Mesendoderm (in vitro differentiated cells): ENCODE results near the gene F2RL2.

ENCODE experiments used
- DNase-seq: peaks from one replicate; pipeline ENCODE4 v3.0.0; 2013
- H2AK5ac ChIP-seq: 2 replicates; pipeline ENCODE4 v1.6.1; 2013; ENCODE audit warnings: low read length, inconsistent platforms
- H2BK120ac ChIP-seq: 2 replicates; pipeline ENCODE4 v1.6.1; 2013; ENCODE audit warnings: low read depth, mild to moderate bottlenecking, low read length, moderate library complexity, mixed read lengths
- H2BK15ac ChIP-seq: replicated peaks from 2 replicates; pipeline ENCODE4 v1.6.1; 2013; ENCODE audit warnings: low read depth, mild to moderate bottlenecking, moderate library complexity
- H2BK5ac ChIP-seq: 2 replicates; pipeline ENCODE4 v1.6.1; 2013; ENCODE audit warnings: low read length, inconsistent platforms
- H3K18ac ChIP-seq: 2 replicates; pipeline ENCODE4 v1.6.1; 2013; ENCODE audit warnings: mild to moderate bottlenecking, low read length, mixed read lengths
- H3K23ac ChIP-seq: one replicate; pipeline ENCODE4 v1.6.1; 2013; ENCODE audit warnings: low read length
- H3K27ac ChIP-seq: 2 replicates; pipeline ENCODE4 v1.5.1; 2013; ENCODE audit warnings: low read depth, mild to moderate bottlenecking, inconsistent platforms, low read length, moderate library complexity
- H3K27me3 ChIP-seq: 2 replicates; pipeline ENCODE4 v1.6.1; 2013; ENCODE audit warnings: low read length, control low read depth, mild to moderate bottlenecking, inconsistent platforms; ENCODE audit not compliant: insufficient read depth, poor library complexity
- H3K36me3 ChIP-seq: 2 replicates; pipeline ENCODE4 v1.6.1; 2013; ENCODE audit warnings: low read length, inconsistent platforms; ENCODE audit not compliant: control insufficient read depth, insufficient read depth
- H3K4ac ChIP-seq: one replicate; pipeline ENCODE4 v1.6.1; 2013; ENCODE audit warnings: low read depth, mild to moderate bottlenecking, low read length, moderate library complexity
- H3K4me1 ChIP-seq: 2 replicates; pipeline ENCODE4 v1.6.1; 2013; ENCODE audit warnings: low read depth, low read length, inconsistent platforms; ENCODE audit not compliant: control insufficient read depth
- H3K4me2 ChIP-seq: 2 replicates; pipeline ENCODE4 v1.6.1; 2013; ENCODE audit warnings: low read length
- H3K4me3 ChIP-seq: 2 replicates; pipeline ENCODE4 v1.5.1; 2013; ENCODE audit warnings: mild to moderate bottlenecking, low read length
- H3K56ac ChIP-seq: one replicate; pipeline ENCODE4 v1.6.1; 2013; ENCODE audit warnings: low read length
- H3K79me1 ChIP-seq: 2 replicates; pipeline ENCODE4 v1.6.1; 2013; ENCODE audit warnings: low read length, inconsistent platforms
- H3K79me2 ChIP-seq: 2 replicates; pipeline ENCODE4 v1.6.1; 2013; ENCODE audit warnings: mild to moderate bottlenecking, low read length; ENCODE audit not compliant: control insufficient read depth, insufficient read depth
- H3K9ac ChIP-seq: 2 replicates; pipeline ENCODE4 v1.6.1; 2013; ENCODE audit warnings: low read length, inconsistent platforms
- H4K5ac ChIP-seq: one replicate; pipeline ENCODE4 v1.6.1; 2013; ENCODE audit warnings: low read length
- H4K8ac ChIP-seq: one replicate; pipeline ENCODE4 v1.6.1; 2013; ENCODE audit warnings: low read depth, mild to moderate bottlenecking, control low read depth, low read length, moderate library complexity
- WGBS: extraction: QIAGEN DNeasy Blood & Tissue Kit; methylation state at CpG from one replicate; pipeline ENCODE4 v1.1.7; 2013; ENCODE audit warnings: low lambda C conversion rate, missing lambda C conversion rate; ENCODE audit not compliant: insufficient coverage; ENCODE audit errors: extremely low coverage; 5-methylcytosine and 5-hydroxymethylcytosine counted together

Gene F2RL2

GRCh38 chr5:76590027-76590426 is 33.2 kb downstream of the F2RL2 start:
- Histone ChIP-seq H3K79me1 (no peaks in the 10 kb centered on the region), H3K56ac (no peak overlapping the region), H2BK15ac (no peak overlapping the region), H2BK5ac (no peak overlapping the region), H3K79me2 (no peaks in the 10 kb centered on the region), H3K4me2 (no peak overlapping the region), H3K4ac (no peak overlapping the region), H3K18ac (no peak overlapping the region), H3K27me3 (no peaks in the 10 kb centered on the region), H3K4me3 (no peak overlapping the region), H3K9ac (no peak overlapping the region), H3K36me3 (no peaks in the 10 kb centered on the region), H4K5ac (no peak overlapping the region), H2AK5ac (no peak overlapping the region), H3K4me1 (no peaks in the 10 kb centered on the region), H4K8ac (no peak overlapping the region), H2BK120ac (no peak overlapping the region), H3K27ac (no peak overlapping the region), H3K23ac (no peak overlapping the region)
- no peak for DNase-seq
- no CpG with 5 or more reads among the region's 1 CpG for WGBS

GRCh38 chr5:76586531-76586930 is 36.7 kb downstream of the F2RL2 start:
- Histone ChIP-seq H3K79me1 (no peaks in the 10 kb centered on the region), H2BK120ac (no peak overlapping the region), H4K8ac (no peak overlapping the region), H3K4me1 (no peaks in the 10 kb centered on the region), H2AK5ac (no peak overlapping the region), H3K27ac (no peak overlapping the region), H3K9ac (no peak overlapping the region), H4K5ac (no peak overlapping the region), H2BK5ac (no peak overlapping the region), H3K27me3 (no peaks in the 10 kb centered on the region), H2BK15ac (no peak overlapping the region), H3K36me3 (no peaks in the 10 kb centered on the region), H3K23ac (no peak overlapping the region), H3K56ac (no peak overlapping the region), H3K79me2 (no peaks in the 10 kb centered on the region), H3K18ac (no peak overlapping the region), H3K4me3 (no peak overlapping the region), H3K4me2 (no peak overlapping the region), H3K4ac (no peak overlapping the region)
- WGBS: no CpG with 5 or more reads among the region's 4 CpGs
- DNase-seq: no peak

GRCh38 chr5:76585783-76586217 is 37.4 kb downstream of the F2RL2 start:
- no peak overlapping the region for H4K5ac ChIP-seq
- H3K9ac ChIP-seq: no peak overlapping the region
- H2AK5ac ChIP-seq: no peak overlapping the region
- H3K4me2 ChIP-seq: no peak overlapping the region
- no peaks in the 10 kb centered on the region for H3K27me3 ChIP-seq
- no peak overlapping the region for H3K18ac ChIP-seq
- no peak overlapping the region for H2BK5ac ChIP-seq
- no peak overlapping the region for H2BK120ac ChIP-seq
- H3K36me3 ChIP-seq: no peaks in the 10 kb centered on the region
- no peak overlapping the region for H3K4ac ChIP-seq
- no peak overlapping the region for H4K8ac ChIP-seq
- no peaks in the 10 kb centered on the region for H3K79me2 ChIP-seq
- no peak overlapping the region for H3K23ac ChIP-seq
- H3K4me3 ChIP-seq: no peak overlapping the region
- no CpG with 5 or more reads among the region's 3 CpGs for WGBS
- no peak overlapping the region for H3K27ac ChIP-seq
- no peaks in the 10 kb centered on the region for H3K4me1 ChIP-seq
- no peak overlapping the region for H2BK15ac ChIP-seq
- no peak for DNase-seq
- H3K79me1 ChIP-seq: no peaks in the 10 kb centered on the region
- H3K56ac ChIP-seq: no peak overlapping the region

- no peak overlapping the region for H3K23ac ChIP-seq
- H3K4ac ChIP-seq: peak overlapping the region; percentile 31
- no peaks in the 10 kb centered on the region for H3K79me2 ChIP-seq
- H3K79me1 ChIP-seq: no peaks in the 10 kb centered on the region
- WGBS: no CpG with 5 or more reads among the region's 7 CpGs
- H3K56ac ChIP-seq: no peak overlapping the region
- no peak overlapping the region for H2BK120ac ChIP-seq
- no peak overlapping the region for H3K18ac ChIP-seq
- peak; percentile 31 for DNase-seq
- H4K8ac ChIP-seq: no peak overlapping the region
- H2BK5ac ChIP-seq: no peak overlapping the region
- H3K27ac ChIP-seq: no peak overlapping the region
- H2BK15ac ChIP-seq: no peak overlapping the region
- no peak overlapping the region for H3K4me2 ChIP-seq
- no peak overlapping the region for H3K4me3 ChIP-seq
- no peak overlapping the region for H3K9ac ChIP-seq
- no peaks in the 10 kb centered on the region for H3K27me3 ChIP-seq
- H4K5ac ChIP-seq: no peak overlapping the region
- no peaks in the 10 kb centered on the region for H3K4me1 ChIP-seq
- no peaks in the 10 kb centered on the region for H3K36me3 ChIP-seq
- no peak overlapping the region for H2AK5ac ChIP-seq
Measured at GRCh38 chr5:76583163-76584047, 39.8 kb downstream of the F2RL2 start.

- H3K27me3 ChIP-seq: no peaks in the 10 kb centered on the region
- no peak overlapping the region for H3K4me2 ChIP-seq
- H4K8ac ChIP-seq: no peak overlapping the region
- H3K4me3 ChIP-seq: no peak overlapping the region
- no peak overlapping the region for H3K56ac ChIP-seq
- DNase-seq: peak; percentile 7
- no peaks in the 10 kb centered on the region for H3K36me3 ChIP-seq
- H4K5ac ChIP-seq: no peak overlapping the region
- no peaks in the 10 kb centered on the region for H3K79me1 ChIP-seq
- no peaks in the 10 kb centered on the region for H3K4me1 ChIP-seq
- H3K9ac ChIP-seq: no peak overlapping the region
- H3K23ac ChIP-seq: no peak overlapping the region
- H3K27ac ChIP-seq: no peak overlapping the region
- H2AK5ac ChIP-seq: no peak overlapping the region
- no peak overlapping the region for H2BK5ac ChIP-seq
- no peak overlapping the region for H3K18ac ChIP-seq
- no peaks in the 10 kb centered on the region for H3K79me2 ChIP-seq
- H3K4ac ChIP-seq: peak overlapping the region; percentile 31
- H2BK15ac ChIP-seq: no peak overlapping the region
- H2BK120ac ChIP-seq: no peak overlapping the region
- WGBS: no CpG with 5 or more reads among the region's 6 CpGs
Measured at GRCh38 chr5:76582230-76583162, 40.7 kb downstream of the F2RL2 start.
